A673 (cell line): ENCODE results near the gene DLG2. TPM values are rescaled to one million over a fixed set of nuclear protein-coding genes. Genes with fewer than 3 reads are reported as not detected.

ENCODE experiments used
- BruUV-seq: library from RNA; stranded (reverse); fragments of 400-500 nt; replicated peaks from 2 replicates; lab custom pipeline; 2021; lab: Mats Ljungman, UMichigan
- CTCF ChIA-PET: fragments of 300-600 bp; sonication (Branson Sonifier 250); formaldehyde crosslinking; loops from one replicate; lab custom pipeline; 2022; ENCODE audit warnings: antibody characterized with exemption; lab: Charles Lee
- POLR2A ChIA-PET: fragments of 300-600 bp; sonication (Branson Sonifier 250); formaldehyde crosslinking; loops from one replicate; lab custom pipeline; 2022; ENCODE audit warnings: antibody characterized with exemption; ENCODE audit not compliant: low non-redundant PET; lab: Charles Lee
- DNase-seq: peaks from one replicate; pipeline ENCODE4 v3.0.0-alpha.2; 2015; ENCODE audit warnings: low spot score
- H3K27ac ChIP-seq: fragments of 200-600 bp; sonication (generic); 2 replicates; pipeline ENCODE4 v1.5.1; 2016; ENCODE audit warnings: mixed run types, low read depth, mild to moderate bottlenecking, mixed read lengths, antibody characterized with exemption, low read length; ENCODE audit not compliant: poor library complexity, severe bottlenecking
- H3K27me3 ChIP-seq: fragments of 200-600 bp; sonication (generic); replicated peaks from 2 replicates; pipeline ENCODE4 v1.6.1; 2017; ENCODE audit warnings: mixed run types, low read depth, mild to moderate bottlenecking, mixed read lengths, antibody characterized with exemption, low read length; ENCODE audit not compliant: insufficient read depth, poor library complexity
- H3K36me3 ChIP-seq: fragments of 200-600 bp; sonication (generic); 2 replicates; pipeline ENCODE4 v1.6.1; 2016; ENCODE audit warnings: mixed run types, mild to moderate bottlenecking, mixed read lengths, antibody characterized with exemption, low read length; ENCODE audit not compliant: insufficient read depth, poor library complexity, severe bottlenecking
- H3K4me1 ChIP-seq: fragments of 200-600 bp; sonication (generic); 2 replicates; pipeline ENCODE4 v1.6.1; 2017; ENCODE audit warnings: mixed run types, mild to moderate bottlenecking, mixed read lengths, antibody characterized with exemption, low read length; ENCODE audit not compliant: insufficient read depth, poor library complexity, severe bottlenecking
- H3K4me3 ChIP-seq: fragments of 200-600 bp; sonication (generic); 2 replicates; pipeline ENCODE4 v1.5.1; 2016; ENCODE audit warnings: low read depth, mixed run types, mild to moderate bottlenecking, mixed read lengths, low read length; ENCODE audit not compliant: poor library complexity, severe bottlenecking
- H3K9me3 ChIP-seq: fragments of 200-600 bp; sonication (generic); 2 replicates; pipeline ENCODE4 v1.6.1; 2016; ENCODE audit warnings: mixed run types, low read depth, mild to moderate bottlenecking, mixed read lengths, antibody characterized with exemption, low read length; ENCODE audit not compliant: poor library complexity, severe bottlenecking
- EZH2 ChIP-seq: fragments of 200-600 bp; sonication (generic); IDR thresholded peaks from 2 replicates; pipeline ENCODE4 v1.6.1; 2017; ENCODE audit warnings: borderline replicate concordance, low read depth, mild to moderate bottlenecking, mixed read lengths, antibody characterized with exemption, low read length; ENCODE audit not compliant: poor library complexity, severe bottlenecking
- intact Hi-C: fragments of 100-400 bp; cut with micrococcal nuclease; formaldehyde crosslinking; loops from one replicate; pipeline ENCODE4 v1.10.0; 2022; ENCODE audit not compliant: unreplicated experiment
- total RNA-seq: library from RNA; stranded (reverse); gene quantifications from 2 replicates; pipeline ENCODE4 v1.2.3, GENCODE V29; 2021
- TF ChIP-seq, protein P1 (sequence below): fragments of 300-800, 200-600 bp; sonication (generic); conservative IDR thresholded peaks from 2 replicates; pipeline ENCODE4 v1.5.1; 2017; ENCODE audit warnings: low read depth, mild to moderate bottlenecking, antibody characterized with exemption, low read length, moderate library complexity, mixed read lengths

Gene DLG2
- total RNA-seq, 1 experiment from 2014 or later, result 277 TPM

- H3K4me3 ChIP-seq, result no peak overlapping the region
- no peaks in the 10 kb centered on the region for H3K36me3 ChIP-seq
- H3K9me3 ChIP-seq, result no peaks in the 10 kb centered on the region
- no TSS peak for BruUV-seq
- intact Hi-C loops, result no loop called here
- no peaks in the 10 kb centered on the region for H3K4me1 ChIP-seq
- CTCF ChIA-PET, result no interaction called here
- H3K27ac ChIP-seq, result no peak overlapping the region
- TF ChIP-seq, protein P1, sequence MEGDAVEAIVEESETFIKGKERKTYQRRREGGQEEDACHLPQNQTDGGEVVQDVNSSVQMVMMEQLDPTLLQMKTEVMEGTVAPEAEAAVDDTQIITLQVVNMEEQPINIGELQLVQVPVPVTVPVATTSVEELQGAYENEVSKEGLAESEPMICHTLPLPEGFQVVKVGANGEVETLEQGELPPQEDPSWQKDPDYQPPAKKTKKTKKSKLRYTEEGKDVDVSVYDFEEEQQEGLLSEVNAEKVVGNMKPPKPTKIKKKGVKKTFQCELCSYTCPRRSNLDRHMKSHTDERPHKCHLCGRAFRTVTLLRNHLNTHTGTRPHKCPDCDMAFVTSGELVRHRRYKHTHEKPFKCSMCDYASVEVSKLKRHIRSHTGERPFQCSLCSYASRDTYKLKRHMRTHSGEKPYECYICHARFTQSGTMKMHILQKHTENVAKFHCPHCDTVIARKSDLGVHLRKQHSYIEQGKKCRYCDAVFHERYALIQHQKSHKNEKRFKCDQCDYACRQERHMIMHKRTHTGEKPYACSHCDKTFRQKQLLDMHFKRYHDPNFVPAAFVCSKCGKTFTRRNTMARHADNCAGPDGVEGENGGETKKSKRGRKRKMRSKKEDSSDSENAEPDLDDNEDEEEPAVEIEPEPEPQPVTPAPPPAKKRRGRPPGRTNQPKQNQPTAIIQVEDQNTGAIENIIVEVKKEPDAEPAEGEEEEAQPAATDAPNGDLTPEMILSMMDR, result no peak
- no peak for TF ChIP-seq EZH2
- no peaks in the 10 kb centered on the region for H3K27me3 ChIP-seq
- no peak for DNase-seq
- POLR2A ChIA-PET, result no interaction called here
These were observed 1287.3 kb downstream of the DLG2 start for GRCh38 chr11:84339796-84340195.

DNA sequence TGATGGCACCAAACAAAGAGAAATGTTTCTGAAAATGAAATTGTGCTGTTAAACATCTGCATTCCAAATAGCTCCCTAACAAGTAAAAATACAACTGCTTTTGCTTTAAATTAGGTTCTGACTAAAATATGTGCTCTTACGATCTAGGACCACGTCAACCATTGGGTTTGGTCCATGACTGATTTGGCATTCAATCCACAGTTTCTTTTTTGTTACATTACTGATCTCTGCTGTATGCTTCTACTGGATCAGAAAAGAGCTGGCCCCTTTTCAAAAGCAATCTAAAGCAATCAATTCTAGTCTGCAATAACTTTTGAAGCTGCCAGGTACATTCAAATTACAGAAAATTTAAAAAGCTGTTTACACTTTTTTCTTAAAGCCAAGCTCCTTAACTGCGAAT, 1293.9 kb downstream of the DLG2 start:
- Histone ChIP-seq H3K27me3 (no peaks in the 10 kb centered on the region), H3K4me3 (no peak overlapping the region), H3K36me3 (no peaks in the 10 kb centered on the region), H3K4me1 (no peaks in the 10 kb centered on the region), H3K27ac (no peak overlapping the region), H3K9me3 (no peaks in the 10 kb centered on the region)
- ChIA-PET POLR2A (no interaction called here), CTCF (no interaction called here)
- no peak for DNase-seq
- no TSS peak for BruUV-seq
- no peak for TF ChIP-seq EZH2
- intact Hi-C loops, result no loop called here

DNA sequence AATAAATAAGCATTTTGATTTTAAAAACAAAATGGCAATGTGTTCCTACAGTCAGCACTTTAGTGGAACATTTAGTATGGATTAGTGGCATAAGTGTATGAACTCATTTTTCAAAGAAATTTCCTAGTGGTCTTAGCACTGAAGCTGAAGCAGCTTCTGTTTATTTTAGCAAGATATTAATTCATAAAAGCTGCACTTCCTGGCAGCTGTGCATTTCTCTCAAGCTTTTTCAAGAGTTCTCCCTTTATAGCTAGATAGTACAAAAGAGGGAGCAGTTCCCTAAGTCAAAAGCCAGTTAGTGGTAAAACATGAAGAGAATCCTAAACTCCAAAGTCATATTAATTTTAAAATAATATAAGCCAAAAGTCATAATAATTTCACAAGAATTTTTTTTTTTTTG, 1304.9 kb downstream of the DLG2 start:
- Histone ChIP-seq H3K9me3 (no peaks in the 10 kb centered on the region), H3K27ac (no peak overlapping the region), H3K27me3 (no peaks in the 10 kb centered on the region), H3K36me3 (no peaks in the 10 kb centered on the region), H3K4me3 (no peak overlapping the region), H3K4me1 (no peaks in the 10 kb centered on the region)
- no TSS peak for BruUV-seq
- intact Hi-C loops, result no loop called here
- DNase-seq, result no peak
- ChIA-PET CTCF (no interaction called here), POLR2A (no interaction called here)
- TF ChIP-seq, protein P1, result no peak
- no peak for TF ChIP-seq EZH2

- no peak overlapping the region for H3K27ac ChIP-seq
- DNase-seq, result no peak
- TF ChIP-seq, protein P1, result no peak
- no peak for TF ChIP-seq EZH2
- no peak overlapping the region for H3K4me3 ChIP-seq
- H3K9me3 ChIP-seq, result no peaks in the 10 kb centered on the region
- no TSS peak for BruUV-seq
- ChIA-PET POLR2A (no interaction called here), CTCF (no interaction called here)
- H3K36me3 ChIP-seq, result no peaks in the 10 kb centered on the region
- no peaks in the 10 kb centered on the region for H3K4me1 ChIP-seq
- intact Hi-C loops, result no loop called here
- no peaks in the 10 kb centered on the region for H3K27me3 ChIP-seq
These were observed 1307.3 kb downstream of the DLG2 start for GRCh38 chr11:84319863-84320262.
